PFSK-1 (cell line): Measurements from ENCODE around the gene ITPRIP.

Source experiments
- FOXP2 ChIP-seq: optimal IDR thresholded peaks from 2 replicates; pipeline ENCODE3; 2011; ENCODE audit warnings: borderline replicate concordance, control low read depth, inconsistent platforms; ENCODE audit not compliant: insufficient read depth; ENCODE audit errors: extremely low read length, extremely low read depth
- POLR2AphosphoS5 ChIP-seq: IDR thresholded peaks from 2 replicates; pipeline ENCODE4 v1.6.1; 2012; ENCODE audit warnings: low read depth, mild to moderate bottlenecking, control low read depth, low read length, moderate library complexity
- SIN3A ChIP-seq: IDR thresholded peaks from 2 replicates; pipeline ENCODE4 v1.6.1; 2012; ENCODE audit warnings: mild to moderate bottlenecking, low read length, moderate library complexity, borderline replicate concordance; ENCODE audit not compliant: insufficient read depth
- TAF1 ChIP-seq: IDR thresholded peaks from 2 replicates; pipeline ENCODE4 v1.6.1; 2012; ENCODE audit warnings: low read length, control low read depth, borderline replicate concordance; ENCODE audit not compliant: insufficient read depth
- TF ChIP-seq, protein P1 (sequence below), 2 experiments: IDR thresholded peaks; 2 replicates each; pipeline versions ENCODE4 v1.6.1 to v1.8.0; 2011 to 2012; ENCODE audit warnings: low read depth in 2 of 2, low read length in 2 of 2, control low read depth in 1 of 2, inconsistent platforms in 1 of 2, mild to moderate bottlenecking in 1 of 2, moderate library complexity in 1 of 2; ENCODE audit not compliant: insufficient read depth in 1 of 2

GRCh38 chr10:104291439-104291951 is 46.8 kb downstream of the ITPRIP start:
- no peak for TF ChIP-seq POLR2AphosphoS5
- no peak for TF ChIP-seq TAF1
- no peak for TF ChIP-seq SIN3A
- TF ChIP-seq, protein P1, sequence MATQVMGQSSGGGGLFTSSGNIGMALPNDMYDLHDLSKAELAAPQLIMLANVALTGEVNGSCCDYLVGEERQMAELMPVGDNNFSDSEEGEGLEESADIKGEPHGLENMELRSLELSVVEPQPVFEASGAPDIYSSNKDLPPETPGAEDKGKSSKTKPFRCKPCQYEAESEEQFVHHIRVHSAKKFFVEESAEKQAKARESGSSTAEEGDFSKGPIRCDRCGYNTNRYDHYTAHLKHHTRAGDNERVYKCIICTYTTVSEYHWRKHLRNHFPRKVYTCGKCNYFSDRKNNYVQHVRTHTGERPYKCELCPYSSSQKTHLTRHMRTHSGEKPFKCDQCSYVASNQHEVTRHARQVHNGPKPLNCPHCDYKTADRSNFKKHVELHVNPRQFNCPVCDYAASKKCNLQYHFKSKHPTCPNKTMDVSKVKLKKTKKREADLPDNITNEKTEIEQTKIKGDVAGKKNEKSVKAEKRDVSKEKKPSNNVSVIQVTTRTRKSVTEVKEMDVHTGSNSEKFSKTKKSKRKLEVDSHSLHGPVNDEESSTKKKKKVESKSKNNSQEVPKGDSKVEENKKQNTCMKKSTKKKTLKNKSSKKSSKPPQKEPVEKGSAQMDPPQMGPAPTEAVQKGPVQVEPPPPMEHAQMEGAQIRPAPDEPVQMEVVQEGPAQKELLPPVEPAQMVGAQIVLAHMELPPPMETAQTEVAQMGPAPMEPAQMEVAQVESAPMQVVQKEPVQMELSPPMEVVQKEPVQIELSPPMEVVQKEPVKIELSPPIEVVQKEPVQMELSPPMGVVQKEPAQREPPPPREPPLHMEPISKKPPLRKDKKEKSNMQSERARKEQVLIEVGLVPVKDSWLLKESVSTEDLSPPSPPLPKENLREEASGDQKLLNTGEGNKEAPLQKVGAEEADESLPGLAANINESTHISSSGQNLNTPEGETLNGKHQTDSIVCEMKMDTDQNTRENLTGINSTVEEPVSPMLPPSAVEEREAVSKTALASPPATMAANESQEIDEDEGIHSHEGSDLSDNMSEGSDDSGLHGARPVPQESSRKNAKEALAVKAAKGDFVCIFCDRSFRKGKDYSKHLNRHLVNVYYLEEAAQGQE (IDR thresholded peaks at IDR 0.05; ENCODE audit: insufficient read depth in 1 of 2, low read depth in 2 of 2, low read length in 2 of 2): no peak
- no peak for TF ChIP-seq FOXP2
